Measurements from ENCODE around the gene SFXN4. TPM values are rescaled to one million over a fixed set of nuclear protein-coding genes. Genes with fewer than 3 reads are reported as not detected.

Gene SFXN4
- total and polyA plus RNA-seq, 2 of the 13 experiments (the other 11 are each of a cell fraction or from before 2014, with no cell fraction given): 47.7 to 64.9 TPM

GRCh38 chr10:119103903-119104653 is 61.4 kb downstream of the SFXN4 start, which contains the start of gene DENND10 (continued):
- TF ChIP-seq ZHX2 (IDR thresholded peaks at IDR 0.05; ENCODE audit: low read depth) (no peak), ZHX2 (CRISPR knock-in tag; IDR thresholded peaks at IDR 0.05; ENCODE audit: borderline replicate concordance) (0 out of 2 replicates have a peak, but pooled peaks have one; percentile 23), ZNF691 (CRISPR knock-in tag; IDR thresholded peaks at IDR 0.05; ENCODE audit: borderline replicate concordance, low read depth) (no peak), RXRA (CRISPR knock-in tag; IDR thresholded peaks at IDR 0.05) (no peak), ZBTB3 (CRISPR knock-in tag; IDR thresholded peaks at IDR 0.05; ENCODE audit: borderline replicate concordance, low read depth) (no peak), NKX3-1 (CRISPR knock-in tag; IDR thresholded peaks at IDR 0.05) (no peak), HDAC2 (CRISPR knock-in tag; IDR thresholded peaks at IDR 0.05) (peak; percentile 26; the same call in 1 of the 2 replicates), HMG20A (CRISPR knock-in tag; IDR thresholded peaks at IDR 0.05; ENCODE audit: borderline replicate concordance) (no peak), TBP (CRISPR knock-in tag; IDR thresholded peaks at IDR 0.05) (no peak), ZNF274 (CRISPR knock-in tag; IDR thresholded peaks at IDR 0.05) (peak; percentile 59; the same call in 1 of the 2 replicates), ARID5B (CRISPR knock-in tag; IDR thresholded peaks at IDR 0.05) (0 out of 2 replicates have a peak, but pooled peaks have one; percentile 25), YY1 (IDR thresholded peaks at IDR 0.05; ENCODE audit: insufficient read depth, insufficient replicate concordance, low read depth, low read length) (peak; percentile 87), ZNF574 (CRISPR knock-in tag; IDR thresholded peaks at IDR 0.05) (peak; percentile 57), HDAC1 (CRISPR knock-in tag; IDR thresholded peaks at IDR 0.05) (no peak; the same call in 1 of the 2 replicates), HOXD1 (CRISPR knock-in tag; IDR thresholded peaks at IDR 0.05) (peak; percentile 55; the same call in 1 of the 2 replicates)
